Measurements from ENCODE around the gene MTSS2.

The MTSS2 gene

DNA sequence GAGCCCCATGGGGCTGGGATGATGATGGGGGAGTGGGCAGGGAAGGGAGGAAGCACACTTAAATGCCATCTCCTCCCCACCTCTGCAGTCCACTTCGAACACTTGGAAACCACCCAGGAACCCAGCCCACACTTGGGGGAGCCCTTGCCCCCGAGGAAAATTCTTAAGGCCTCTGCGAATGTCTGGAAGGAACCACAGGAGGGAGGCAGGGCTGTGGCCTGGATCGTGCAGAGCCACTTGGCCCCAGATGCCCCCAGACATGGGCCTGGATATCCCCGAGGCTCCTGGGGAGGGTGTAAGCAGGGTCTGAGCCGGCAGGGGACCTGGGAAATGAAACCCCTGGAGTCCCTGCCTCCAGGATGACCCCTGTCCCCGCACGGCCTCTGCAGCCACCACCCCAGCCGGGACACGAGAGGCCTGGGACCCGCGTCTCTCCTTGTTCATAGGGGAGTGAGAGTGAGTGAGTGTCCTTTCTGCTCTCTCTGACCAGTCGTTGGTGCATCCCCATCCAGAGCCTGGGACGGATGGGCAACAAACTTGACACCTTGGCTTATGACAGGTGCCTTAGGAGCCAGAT lies 11.8 kb upstream of the MTSS2 start:
- no peak for FAIRE-seq

GRCh38 chr16:70696952-70697593 lies 11.2 kb upstream of the MTSS2 start:
- no peak for FAIRE-seq

GRCh38 chr16:70696355-70696754 lies 10.5 kb upstream of the MTSS2 start:
- FAIRE-seq, result no peak

GRCh38 chr16:70695331-70696070 lies 9.6 kb upstream of the MTSS2 start:
- FAIRE-seq, result no peak

DNA sequence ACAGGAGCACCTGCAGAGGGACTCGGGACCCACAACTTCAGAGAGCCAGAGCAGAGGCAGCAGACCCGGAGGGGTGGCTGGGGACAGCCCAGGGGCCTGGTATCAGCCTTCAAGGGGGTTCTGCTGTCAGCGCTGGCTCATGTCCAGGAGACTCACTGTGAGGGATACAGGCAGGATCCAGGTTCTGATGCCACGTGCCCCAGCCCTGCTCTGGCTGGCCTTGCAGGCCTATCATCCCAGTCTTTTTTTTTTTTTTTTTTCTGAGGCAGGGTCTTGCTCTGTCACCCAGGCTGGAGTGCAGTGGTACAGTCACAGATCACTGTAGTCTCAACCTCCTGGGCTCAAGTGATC lies 9.0 kb upstream of the MTSS2 start:
- no peak for FAIRE-seq

DNA sequence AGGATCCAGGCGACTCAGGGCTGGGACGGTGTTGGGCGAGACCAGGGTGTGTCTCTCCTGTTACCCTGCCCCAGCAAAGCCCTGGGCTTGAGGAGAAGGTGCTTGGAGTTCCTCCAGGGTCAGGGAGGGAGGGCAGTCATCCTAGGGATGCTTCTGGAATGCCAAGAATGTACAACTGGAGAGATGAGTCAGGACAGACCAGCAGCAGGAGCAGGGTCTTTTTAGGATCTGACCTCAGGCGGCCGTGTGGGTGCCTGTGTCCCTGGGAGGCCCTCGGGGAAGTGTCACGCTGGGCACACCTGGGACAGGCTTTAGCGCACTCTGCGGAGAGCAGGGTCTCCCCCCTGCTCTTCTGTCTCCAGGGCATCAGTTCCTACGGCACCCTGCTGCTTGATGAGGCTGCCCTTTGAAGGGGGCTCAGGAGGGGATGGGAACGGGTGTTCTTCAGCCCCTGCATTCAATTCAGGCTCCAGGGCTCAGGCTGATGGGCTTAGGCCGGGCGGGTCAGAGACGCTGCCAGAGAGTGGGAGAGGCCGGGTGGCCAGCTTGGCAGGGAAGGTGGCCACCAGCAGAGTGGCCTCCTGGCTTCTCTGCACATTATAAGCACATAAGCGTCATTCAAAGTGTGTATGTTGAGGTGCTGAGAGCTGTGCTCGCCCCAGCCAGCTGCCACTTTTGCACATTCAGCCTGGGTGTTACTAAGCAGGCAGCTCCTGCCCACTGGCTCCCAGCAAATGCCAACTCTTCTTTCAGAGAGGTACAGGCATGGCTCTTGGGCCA lies 8.4 kb upstream of the MTSS2 start:
- no peak for FAIRE-seq

- FAIRE-seq, result no peak
Measured at GRCh38 chr16:70692873-70693671, 7.2 kb upstream of the MTSS2 start.

GRCh38 chr16:70692130-70692872 lies 6.4 kb upstream of the MTSS2 start:
- no peak for FAIRE-seq

DNA sequence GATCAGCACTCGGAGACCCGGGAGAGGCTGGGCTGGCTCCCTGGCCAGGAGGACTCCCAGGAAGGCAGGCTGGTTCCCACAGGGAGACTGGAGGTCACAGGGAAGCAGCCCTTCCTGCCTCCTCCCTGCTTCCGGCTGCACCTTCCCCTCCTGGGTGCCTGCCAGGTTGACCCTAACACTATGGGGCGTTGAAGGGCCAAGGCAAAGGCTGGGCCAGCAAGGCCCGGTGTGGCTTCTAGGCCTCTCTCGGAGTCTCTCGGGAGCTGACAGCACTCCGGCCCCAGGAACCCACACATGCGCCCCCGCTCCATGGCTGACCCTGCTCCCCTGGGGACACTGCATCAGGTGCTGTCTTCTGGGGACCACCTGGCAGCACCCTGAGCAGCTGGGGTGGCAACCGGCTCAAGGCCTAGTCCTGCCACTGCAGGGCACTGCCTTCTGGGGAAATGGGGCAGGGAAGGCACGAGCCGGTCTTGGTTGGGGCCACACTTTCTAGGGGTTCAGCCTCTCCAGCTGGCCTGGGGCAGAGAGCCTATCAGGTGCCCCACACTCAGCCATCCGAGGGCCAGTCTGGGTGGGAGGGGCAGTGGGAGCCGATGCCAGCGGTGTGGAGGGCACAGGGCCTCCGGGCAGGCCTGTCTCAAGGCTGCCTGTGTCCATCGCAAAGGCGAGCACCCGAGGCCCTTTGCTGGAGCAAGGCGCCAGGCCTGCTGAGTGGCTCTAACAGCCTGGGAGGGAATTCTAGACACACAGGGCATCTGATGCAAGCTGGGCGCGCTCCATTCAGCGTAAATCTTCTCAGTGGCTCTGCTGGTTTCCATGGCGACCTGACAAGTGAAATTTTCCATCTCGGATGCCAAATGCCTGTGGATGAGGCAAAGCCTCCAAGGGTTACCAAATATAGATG lies 5.6 kb upstream of the MTSS2 start:
- FAIRE-seq, result no peak

DNA sequence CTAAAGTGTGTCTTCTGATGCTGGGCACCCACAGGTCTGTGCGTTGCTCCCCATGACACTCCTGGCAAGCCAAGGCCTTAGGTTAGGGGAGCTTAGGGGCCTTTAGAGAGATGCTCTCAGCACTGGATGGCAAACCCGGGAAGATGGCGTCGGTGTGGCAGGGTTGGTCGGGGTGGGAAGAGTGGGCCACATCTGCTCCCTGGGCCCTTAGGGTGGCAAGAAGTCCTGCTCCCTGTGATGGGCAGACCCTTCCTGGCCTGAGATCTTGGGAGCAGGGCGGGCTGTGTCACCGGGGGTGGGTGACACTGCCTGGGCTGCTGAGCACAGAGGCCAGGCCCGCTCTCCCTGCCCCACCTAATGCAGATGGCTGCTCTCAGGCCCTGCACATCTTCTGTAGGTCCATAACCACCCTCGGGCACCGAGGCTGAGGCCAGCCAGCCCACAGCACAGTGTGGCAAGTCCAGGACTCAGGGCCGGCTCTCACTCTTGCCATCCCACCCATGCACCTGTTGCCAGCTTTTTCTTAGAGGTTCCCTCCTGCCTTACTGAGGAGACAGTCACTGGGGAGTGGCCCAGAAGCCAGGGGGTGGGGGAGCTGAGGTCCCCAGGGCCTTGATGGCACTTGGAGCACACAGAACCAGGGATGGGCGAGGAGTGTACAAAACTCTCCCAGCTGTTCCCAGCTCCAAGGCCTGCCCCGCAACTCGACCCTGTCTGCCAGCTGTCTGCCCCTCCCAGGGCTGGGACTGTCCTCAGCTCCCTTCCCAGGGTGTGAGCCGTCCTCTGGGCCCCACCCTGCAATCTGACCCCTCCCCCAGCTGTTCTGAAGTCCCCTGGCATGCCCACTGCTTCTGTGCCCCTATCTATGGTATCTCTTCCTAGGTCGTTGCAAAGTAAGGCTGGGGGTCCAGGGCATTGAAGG lies 4.4 kb upstream of the MTSS2 start:
- FAIRE-seq, result no peak

DNA sequence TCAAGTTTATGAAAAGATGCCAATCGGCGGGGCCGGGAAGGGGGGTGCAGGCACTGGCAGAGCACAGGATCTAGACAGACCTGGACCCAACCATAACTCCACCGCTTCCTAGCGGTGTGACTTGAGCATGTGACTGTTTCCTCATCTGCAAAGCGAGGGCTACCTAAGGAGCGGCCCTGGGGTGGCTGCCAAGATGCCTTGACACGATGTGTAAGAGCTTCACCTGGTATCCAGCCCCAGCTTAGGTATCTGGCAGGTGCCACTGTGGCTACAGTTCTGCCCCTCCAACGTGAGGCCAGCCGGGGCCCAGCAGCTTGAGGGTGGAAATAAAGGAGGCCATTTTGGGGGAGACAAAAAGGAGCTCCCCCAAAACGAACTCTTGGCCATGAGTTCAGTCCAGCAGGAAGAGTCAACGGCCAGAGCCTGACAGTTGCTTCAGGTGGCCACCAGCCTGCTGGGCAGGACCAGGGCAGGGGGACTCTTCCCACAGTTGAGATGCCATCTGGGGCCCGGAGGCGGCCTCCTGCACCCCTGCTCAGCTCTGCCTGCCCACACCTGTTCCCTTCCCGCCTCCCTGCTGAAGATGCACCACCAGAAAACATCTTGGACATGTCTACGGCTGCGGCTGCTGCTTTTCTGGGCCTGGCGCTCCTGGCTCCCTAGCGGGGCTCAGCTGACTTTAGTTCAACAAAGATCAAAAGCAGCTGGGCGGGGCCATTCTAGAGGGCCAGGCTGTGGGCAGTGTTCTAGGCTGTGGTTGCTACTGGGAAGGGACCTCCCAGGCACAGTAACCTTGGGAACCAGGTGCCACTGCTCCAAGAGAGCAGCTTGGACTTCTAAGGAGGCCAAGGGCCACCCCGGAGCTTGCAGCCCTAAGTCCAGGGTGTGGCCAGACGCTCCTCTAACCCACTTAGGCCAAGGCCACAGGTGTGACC lies 3.4 kb upstream of the MTSS2 start:
- FAIRE-seq, result no peak

- FAIRE-seq, result no peak
Measured at GRCh38 chr16:70688246-70688742, 2.4 kb upstream of the MTSS2 start.

DNA sequence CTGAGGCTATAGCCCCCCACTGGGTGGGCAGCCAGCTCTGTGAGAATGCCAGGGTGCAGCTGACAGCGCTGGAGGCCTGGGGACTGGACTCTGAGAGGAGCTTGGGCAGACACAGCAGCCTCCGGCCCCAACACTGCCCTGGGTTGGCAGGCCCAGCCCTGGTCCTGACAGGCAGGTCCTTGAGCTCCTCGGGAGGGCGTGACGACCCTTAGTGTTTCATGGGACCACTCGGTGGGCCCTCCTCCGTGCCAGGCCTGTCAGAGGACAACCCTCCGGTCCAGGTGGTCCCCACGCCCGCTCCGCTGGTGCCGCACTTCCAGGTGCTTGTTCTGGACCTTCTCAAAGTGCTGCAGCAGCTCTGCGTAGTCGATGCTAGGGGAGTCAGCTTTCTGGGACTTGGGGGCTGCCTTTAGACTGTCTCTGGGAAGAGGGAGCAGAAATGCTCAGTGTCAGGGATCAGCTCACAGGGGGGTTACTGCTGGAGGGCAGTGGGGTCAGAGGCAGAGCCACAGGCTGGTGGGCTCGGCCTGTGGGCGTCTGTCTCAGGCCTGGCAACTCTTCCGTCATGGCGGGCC lies 1.9 kb upstream of the MTSS2 start:
- FAIRE-seq, result no peak

- FAIRE-seq, result no peak
Measured at GRCh38 chr16:70687102-70687511, 1.3 kb upstream of the MTSS2 start.

- no peak for FAIRE-seq
Measured at GRCh38 chr16:70686376-70687101, 686 bp upstream of the MTSS2 start.

GRCh38 chr16:70685061-70685937 lies 554 bp downstream of the MTSS2 start:
- no peak for FAIRE-seq
